Measurements from ENCODE around the gene NMS.
"Not testable (repeated sequence)": the region's sequence is repeated elsewhere in the genome, so short reads cannot be mapped to it uniquely, and the experiment has no call there.

Gene NMS, protein sequence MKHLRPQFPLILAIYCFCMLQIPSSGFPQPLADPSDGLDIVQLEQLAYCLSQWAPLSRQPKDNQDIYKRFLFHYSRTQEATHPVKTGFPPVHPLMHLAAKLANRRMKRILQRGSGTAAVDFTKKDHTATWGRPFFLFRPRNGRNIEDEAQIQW

GRCh38 chr2:100470182-100470581 is at the start of gene NMS:
Gene NMS (plus strand): TSS chr2:100470482. CDS start chr2:100470489, 7 bp downstream.
- DNase-seq (ENCODE audit: low read depth in 3 of 3) = no peak

DNA sequence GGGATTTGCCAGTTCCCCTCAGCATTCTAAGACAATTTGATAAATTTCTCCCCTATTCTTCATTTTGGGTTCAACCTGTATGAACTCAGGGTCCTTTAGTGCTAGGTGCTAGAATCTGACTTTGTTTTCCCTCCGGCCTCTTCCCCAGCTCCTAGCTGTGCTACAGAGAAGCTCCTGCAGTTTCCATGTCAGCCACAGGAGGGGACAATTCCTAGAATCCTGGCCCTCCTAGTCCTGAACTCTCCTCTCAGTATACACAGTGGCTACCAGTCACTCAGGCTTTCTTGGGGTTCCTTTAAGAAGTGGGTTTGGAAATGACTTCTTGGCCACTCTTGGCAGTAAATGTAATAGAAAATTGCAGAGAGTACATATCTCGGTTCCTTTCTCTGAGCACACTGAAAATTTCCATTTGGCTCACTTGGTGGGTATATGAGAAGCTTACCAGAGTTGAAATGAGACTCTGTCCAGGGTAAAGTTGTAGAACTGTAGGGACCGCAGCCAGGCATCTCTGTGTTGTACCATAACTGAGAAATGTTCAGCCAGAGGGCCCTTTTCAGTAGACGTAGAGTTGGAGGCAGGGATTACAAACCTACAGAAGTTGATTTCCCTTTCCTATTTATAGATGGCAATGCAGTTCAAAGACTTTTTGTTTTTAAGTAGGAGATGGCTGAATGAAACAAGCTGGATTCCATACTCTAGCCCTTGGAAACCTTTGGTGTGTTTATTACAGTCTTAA is 47.8 kb upstream of the NMS start:
- no peak for DNase-seq (ENCODE audit: low read depth in 3 of 3)

DNA sequence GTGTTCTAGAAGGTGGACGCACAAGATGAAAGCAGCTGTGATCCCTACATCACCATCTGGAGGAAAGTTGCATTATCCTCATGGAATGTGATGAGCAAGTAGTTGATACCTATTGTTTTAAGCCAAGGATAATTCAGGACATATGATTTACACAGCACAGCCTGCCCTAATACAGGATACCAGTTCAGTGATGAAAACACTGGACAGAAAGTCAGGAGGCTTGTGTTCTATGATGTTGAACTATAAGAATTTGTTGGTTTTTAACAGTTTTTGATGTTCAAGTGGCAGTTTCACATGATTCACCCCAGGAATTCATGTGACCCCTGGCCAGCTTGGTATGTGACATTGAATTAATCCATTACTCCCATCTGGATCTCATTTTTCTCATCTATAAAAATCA is 46.7 kb upstream of the NMS start:
- no peak for DNase-seq (ENCODE audit: low read depth in 3 of 3)

GRCh38 chr2:100424277-100424875 is 45.9 kb upstream of the NMS start:
- no peak for DNase-seq (ENCODE audit: low read depth in 3 of 3)

DNA sequence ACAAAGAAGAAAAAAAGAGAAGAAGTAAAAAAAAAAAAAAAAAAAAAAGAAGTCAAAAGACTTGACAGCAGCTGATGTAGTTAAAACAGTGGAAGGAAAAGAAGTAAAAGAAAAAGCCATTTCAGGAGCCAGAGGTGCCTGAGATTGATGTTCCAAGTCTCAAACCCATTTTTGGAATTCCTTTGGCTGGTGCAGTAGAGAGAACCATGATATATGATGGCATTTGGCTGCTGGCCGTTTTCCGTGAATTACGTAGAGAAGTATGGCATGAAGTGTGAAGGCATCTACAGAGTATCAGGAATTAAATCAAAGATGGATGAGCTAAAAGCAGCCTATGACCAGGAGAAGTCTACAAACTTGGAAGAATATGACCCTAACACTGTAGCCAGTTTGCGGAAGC is 45.2 kb upstream of the NMS start:
- DNase-seq (ENCODE audit: low read depth in 3 of 3) = no peak

DNA sequence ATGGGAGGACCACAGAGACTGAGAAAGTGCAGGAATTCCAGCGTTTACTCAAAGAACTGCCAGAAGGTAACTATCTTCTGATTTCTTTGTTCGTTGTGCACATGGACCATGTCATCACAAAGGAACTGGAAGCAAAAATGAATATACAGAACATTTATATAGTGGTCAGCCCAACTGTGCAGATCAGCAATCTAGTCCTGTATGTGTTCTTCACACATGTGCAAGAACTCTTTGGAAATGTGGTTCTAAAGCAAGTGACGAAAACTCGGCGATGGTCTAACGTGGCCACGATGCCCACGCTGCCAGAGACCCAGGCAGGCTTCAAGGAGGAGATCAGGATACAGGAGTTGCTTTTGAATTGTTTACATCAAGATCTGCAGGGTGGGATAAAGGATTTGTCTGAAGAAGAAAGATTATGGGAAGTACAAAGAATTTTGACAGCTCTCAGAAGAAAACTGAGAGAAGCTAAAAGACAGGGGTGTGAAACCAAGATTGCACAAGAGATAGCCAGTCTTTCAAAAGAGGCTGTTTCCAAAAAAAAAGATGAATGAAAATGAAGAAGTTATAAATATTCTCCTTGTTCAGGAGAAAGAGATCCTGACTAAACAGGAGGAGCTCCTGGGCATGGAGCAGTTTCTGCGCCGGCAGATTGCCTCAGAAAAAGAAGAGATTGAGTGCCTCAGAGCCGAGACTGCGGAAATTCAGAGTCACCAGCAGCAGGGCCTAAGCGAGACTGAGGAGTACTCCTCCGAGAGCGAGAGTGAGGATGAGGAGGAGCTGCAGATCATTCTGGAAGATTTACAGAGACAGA is 44.5 kb upstream of the NMS start:
- no peak for DNase-seq (ENCODE audit: low read depth in 3 of 3)

GRCh38 chr2:100426384-100426720 is 43.9 kb upstream of the NMS start:
- DNase-seq (ENCODE audit: low read depth in 3 of 3) = no peak

- no peak for DNase-seq (ENCODE audit: low read depth in 3 of 3)
These were observed 43.2 kb upstream of the NMS start for GRCh38 chr2:100427111-100427510.

- DNase-seq (ENCODE audit: low read depth in 3 of 3) = peak; percentile 26 to 55 (median 52)
These were observed 42.5 kb upstream of the NMS start for GRCh38 chr2:100427627-100428258.

DNA sequence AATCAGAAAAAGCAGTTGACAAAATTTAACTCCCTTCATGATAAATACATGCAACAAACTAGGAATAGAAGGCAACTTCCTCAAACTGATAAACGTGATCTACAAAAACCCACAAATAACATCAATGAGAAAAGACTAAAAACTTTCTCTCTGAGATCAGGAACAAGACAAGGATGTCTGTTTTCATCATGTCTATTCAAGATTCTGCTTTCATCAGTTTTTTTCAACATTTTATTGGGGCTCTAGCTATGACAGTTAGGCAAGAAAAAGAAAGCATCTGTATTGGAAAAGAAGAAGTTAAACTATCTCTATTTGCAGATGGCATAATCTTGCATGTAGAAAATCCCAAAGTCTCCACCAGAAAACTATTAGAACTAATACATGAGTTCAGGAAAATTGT is 40.6 kb upstream of the NMS start:
- DNase-seq (ENCODE audit: low read depth in 3 of 3) = no peak

DNA sequence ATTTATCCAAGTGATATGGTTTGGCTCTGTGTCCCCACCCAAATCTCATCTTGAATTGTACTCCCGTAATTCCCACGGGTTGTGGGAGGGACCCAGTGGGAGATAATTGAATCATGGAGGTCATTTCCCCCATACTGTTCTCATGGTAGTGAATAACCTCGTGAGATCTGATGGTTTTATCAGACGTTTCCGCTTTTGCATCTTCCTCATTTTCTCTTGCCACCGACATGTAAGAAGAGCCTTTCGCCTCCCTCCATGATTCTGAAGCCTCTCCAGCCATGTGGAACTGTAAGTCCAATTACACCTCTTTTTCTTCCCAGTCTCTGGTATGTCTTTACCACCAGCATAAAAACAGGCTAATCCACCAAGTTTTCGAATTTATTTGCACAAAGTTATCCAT is 32.5 kb upstream of the NMS start:
- no peak for DNase-seq (ENCODE audit: low read depth in 3 of 3)

- no peak for DNase-seq (ENCODE audit: low read depth in 3 of 3)
These were observed 23.6 kb upstream of the NMS start for GRCh38 chr2:100446696-100447095.

DNA sequence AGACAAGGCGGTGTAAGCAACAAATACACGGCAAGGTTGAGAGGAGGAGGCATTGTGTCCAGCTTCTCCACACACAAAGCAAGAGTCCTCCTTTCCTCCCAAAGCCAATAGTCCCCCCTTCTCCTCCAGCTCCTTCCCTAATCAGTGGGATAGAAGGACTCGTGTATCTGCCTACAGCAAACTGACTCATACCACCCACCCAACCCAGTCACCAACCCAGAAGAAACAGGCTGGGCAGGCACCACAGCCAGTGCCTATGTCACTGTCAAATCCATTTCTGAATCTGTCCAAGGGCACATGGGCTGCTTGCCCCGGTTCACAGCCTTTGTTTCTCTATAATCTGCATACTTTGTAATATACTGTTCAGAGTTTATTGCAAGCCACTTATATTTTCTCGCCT is 19.2 kb upstream of the NMS start:
- DNase-seq (ENCODE audit: low read depth in 3 of 3) = no peak

- DNase-seq (ENCODE audit: low read depth in 3 of 3) = no peak
These were observed 18.5 kb upstream of the NMS start for GRCh38 chr2:100451734-100452133.

- DNase-seq (ENCODE audit: low read depth in 3 of 3) = no peak
These were observed 16.4 kb upstream of the NMS start for GRCh38 chr2:100453853-100454252.

DNA sequence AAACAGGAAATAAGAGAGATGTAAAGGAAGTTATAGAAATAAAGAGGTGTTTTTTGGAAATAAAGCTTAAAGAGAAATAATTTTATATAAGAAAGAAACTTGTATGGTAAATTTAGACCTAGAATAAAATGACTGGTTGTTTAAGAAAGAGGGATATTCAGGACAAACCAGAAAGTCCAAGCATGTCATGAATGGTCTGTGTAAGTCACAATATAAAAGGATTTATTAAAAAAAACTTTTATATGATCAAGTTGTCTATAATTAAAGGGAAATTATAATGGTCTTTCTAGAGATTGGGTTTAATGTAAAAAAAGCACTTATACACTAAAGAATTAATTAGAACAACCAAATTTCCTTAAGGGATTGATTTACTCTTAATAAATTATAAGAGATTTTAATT is 13.9 kb upstream of the NMS start:
- DNase-seq (ENCODE audit: low read depth in 3 of 3) = not testable (repeated sequence)

- no peak for DNase-seq (ENCODE audit: low read depth in 3 of 3)
These were observed 9.3 kb upstream of the NMS start for GRCh38 chr2:100460904-100461530.

- DNase-seq (ENCODE audit: low read depth in 3 of 3) = no peak
These were observed 724 bp downstream of the NMS start for GRCh38 chr2:100470898-100471514.

- DNase-seq (ENCODE audit: low read depth in 3 of 3) = no peak
These were observed 6.3 kb downstream of the NMS start for GRCh38 chr2:100476606-100477005.

DNA sequence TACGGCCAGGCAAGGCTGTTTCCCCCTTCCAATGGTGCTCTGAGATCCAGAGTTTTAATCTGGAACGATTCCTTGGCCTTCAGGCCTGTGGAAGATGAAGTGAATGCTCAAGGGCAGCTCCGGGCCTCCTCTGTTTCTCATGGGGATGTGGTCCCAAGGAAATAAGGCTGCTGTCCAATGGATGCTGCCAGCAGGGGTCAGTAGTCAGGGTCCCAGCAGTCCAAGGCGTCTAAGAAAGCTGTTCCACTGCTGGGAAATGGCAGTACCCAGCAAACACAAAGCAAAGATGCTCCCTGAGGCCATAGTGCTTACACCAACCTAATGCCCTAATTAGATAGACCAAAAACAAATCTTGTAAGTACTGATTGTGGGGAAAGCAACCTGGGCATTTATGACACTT is 12.5 kb downstream of the NMS start:
- no peak for DNase-seq (ENCODE audit: low read depth in 3 of 3)

- no peak for DNase-seq (ENCODE audit: low read depth in 3 of 3)
These were observed 13.6 kb downstream of the NMS start for GRCh38 chr2:100483895-100484294.

Measured in stimulated activated CD4-positive, alpha-beta T cell treated with anti-CD3 and anti-CD28 coated beads, TNF-alpha, amount 100 ng/mL, for 4 hours (primary cell).